Large intestine (tissue), 3 donors: ENCODE measurements around the gene CREB3L1. TPM values are rescaled to one million over a fixed set of nuclear protein-coding genes. Genes with fewer than 3 reads are reported as not detected.

Experiments
- DNase-seq, 2 donors: peaks; one replicate each; pipeline versions ENCODE4 v3.0.0 to v3.0.0-alpha.2; 2013
- H3K27ac ChIP-seq: one replicate; pipeline ENCODE4 v1.5.1; 2013; ENCODE audit warnings: low read length
- H3K27me3 ChIP-seq: 2 replicates; pipeline ENCODE4 v1.6.1; 2013; ENCODE audit warnings: low read length; ENCODE audit not compliant: control insufficient read depth, insufficient read depth
- H3K36me3 ChIP-seq: 2 replicates; pipeline ENCODE4 v1.6.1; 2013; ENCODE audit warnings: low read length; ENCODE audit not compliant: control insufficient read depth, insufficient read depth
- H3K4me1 ChIP-seq: one replicate; pipeline ENCODE4 v1.6.1; 2013; ENCODE audit warnings: low read length; ENCODE audit not compliant: control insufficient read depth, insufficient read depth
- H3K4me3 ChIP-seq: one replicate; pipeline ENCODE4 v1.5.1; 2013; ENCODE audit warnings: low read length
- H3K9me3 ChIP-seq: one replicate; pipeline ENCODE4 v1.6.1; 2013; ENCODE audit warnings: mild to moderate bottlenecking, low read depth, low read length, moderate library complexity; ENCODE audit not compliant: control insufficient read depth
- WGBS: methylation state at CpG from one replicate; pipeline ENCODE4 v1.1.5; 2013; ENCODE audit warnings: low lambda C conversion rate; ENCODE audit not compliant: insufficient coverage; 5-methylcytosine and 5-hydroxymethylcytosine counted together
- polyA plus RNA-seq: library from polyadenylated mRNA; unstranded; fragments of 120-200 nt; gene quantifications from one replicate; pipeline ENCODE4 v1.2.1, GENCODE V29; 2013

Gene CREB3L1
- polyA plus RNA-seq, 1 donor: 40.6 TPM

GRCh38 chr11:46248289-46249102 lies 29.0 kb upstream of the CREB3L1 start:
- H3K27ac ChIP-seq: no peak overlapping the region
- no peak for DNase-seq
- H3K36me3 ChIP-seq: no peaks in the 10 kb centered on the region
- H3K4me1 ChIP-seq: peaks cover 43% of the 10 kb centered on the region
- no peak overlapping the region for H3K4me3 ChIP-seq
- 100% methylated on average over 2 of the region's 19 CpGs for WGBS
- no peaks in the 10 kb centered on the region for H3K9me3 ChIP-seq
- no peaks in the 10 kb centered on the region for H3K27me3 ChIP-seq

GRCh38 chr11:46249103-46249937 lies 28.1 kb upstream of the CREB3L1 start:
- WGBS: 96% methylated on average over 5 of the region's 8 CpGs
- peaks cover 52% of the 10 kb centered on the region for H3K4me1 ChIP-seq
- no peaks in the 10 kb centered on the region for H3K36me3 ChIP-seq
- DNase-seq: no peak
- no peaks in the 10 kb centered on the region for H3K9me3 ChIP-seq
- H3K27me3 ChIP-seq: no peaks in the 10 kb centered on the region
- H3K4me3 ChIP-seq: no peak overlapping the region
- peak overlapping the region; percentile 52 for H3K27ac ChIP-seq

- Histone ChIP-seq H3K9me3 (no peaks in the 10 kb centered on the region), H3K36me3 (no peaks in the 10 kb centered on the region), H3K4me3 (no peak overlapping the region), H3K27me3 (no peaks in the 10 kb centered on the region), H3K4me1 (peaks cover 54% of the 10 kb centered on the region), H3K27ac (peak overlapping the region; percentile 74)
- WGBS: 100% methylated on average over 1 of the region's 4 CpGs
- DNase-seq: peak in 1 of 2 donors; percentile 86
These were observed 27.3 kb upstream of the CREB3L1 start for GRCh38 chr11:46249938-46250744.

- no peaks in the 10 kb centered on the region for H3K9me3 ChIP-seq
- H3K27ac ChIP-seq: peak overlapping the region; percentile 74
- no peaks in the 10 kb centered on the region for H3K36me3 ChIP-seq
- peaks cover 54% of the 10 kb centered on the region for H3K4me1 ChIP-seq
- no peak overlapping the region for H3K4me3 ChIP-seq
- 17% methylated on average over 1 of the region's 2 CpGs for WGBS
- H3K27me3 ChIP-seq: no peaks in the 10 kb centered on the region
- no peak for DNase-seq
These were observed 26.8 kb upstream of the CREB3L1 start for GRCh38 chr11:46250745-46251052.

- Histone ChIP-seq H3K4me3 (no peak overlapping the region), H3K36me3 (no peaks in the 10 kb centered on the region), H3K27me3 (no peaks in the 10 kb centered on the region), H3K4me1 (peaks cover 54% of the 10 kb centered on the region), H3K9me3 (no peaks in the 10 kb centered on the region), H3K27ac (no peak overlapping the region)
- DNase-seq: no peak
- no CpG with 5 or more reads among the region's 6 CpGs for WGBS
These were observed 25.5 kb upstream of the CREB3L1 start for GRCh38 chr11:46251954-46252353.

GRCh38 chr11:46252373-46252914 lies 25.0 kb upstream of the CREB3L1 start:
- peaks cover 54% of the 10 kb centered on the region for H3K4me1 ChIP-seq
- no peak overlapping the region for H3K27ac ChIP-seq
- WGBS: no CpG with 5 or more reads among the region's 10 CpGs
- H3K9me3 ChIP-seq: no peaks in the 10 kb centered on the region
- H3K27me3 ChIP-seq: no peaks in the 10 kb centered on the region
- DNase-seq: peak; percentile 67 to 84
- H3K4me3 ChIP-seq: no peak overlapping the region
- no peaks in the 10 kb centered on the region for H3K36me3 ChIP-seq

- no peaks in the 10 kb centered on the region for H3K36me3 ChIP-seq
- WGBS: no CpG with 5 or more reads among the region's 13 CpGs
- peaks cover 52% of the 10 kb centered on the region for H3K4me1 ChIP-seq
- H3K9me3 ChIP-seq: no peaks in the 10 kb centered on the region
- DNase-seq: no peak
- no peak overlapping the region for H3K4me3 ChIP-seq
- H3K27ac ChIP-seq: peak overlapping the region; percentile 75
- H3K27me3 ChIP-seq: no peaks in the 10 kb centered on the region
These were observed 24.0 kb upstream of the CREB3L1 start for GRCh38 chr11:46253258-46254132.

- DNase-seq: peak; percentile 74 to 85
- H3K4me1 ChIP-seq: peaks cover 51% of the 10 kb centered on the region
- H3K4me3 ChIP-seq: no peak overlapping the region
- peak overlapping the region; percentile 75 for H3K27ac ChIP-seq
- no peaks in the 10 kb centered on the region for H3K27me3 ChIP-seq
- no peaks in the 10 kb centered on the region for H3K36me3 ChIP-seq
- WGBS: no CpG with 5 or more reads among the region's 9 CpGs
- no peaks in the 10 kb centered on the region for H3K9me3 ChIP-seq
These were observed 23.4 kb upstream of the CREB3L1 start for GRCh38 chr11:46254133-46254491.

GRCh38 chr11:46256540-46257001 lies 20.9 kb upstream of the CREB3L1 start:
- peaks cover 28% of the 10 kb centered on the region for H3K4me1 ChIP-seq
- no CpG with 5 or more reads among the region's 3 CpGs for whole genome bisulfite sequencing
- no peak overlapping the region for H3K4me3 ChIP-seq
- H3K27ac ChIP-seq: no peak overlapping the region
- DNase-seq: no peak
- no peaks in the 10 kb centered on the region for H3K36me3 ChIP-seq
- H3K27me3 ChIP-seq: no peaks in the 10 kb centered on the region
- no peaks in the 10 kb centered on the region for H3K9me3 ChIP-seq
